Neutrophil (primary cell): ENCODE measurements around the gene HK2.
A peak's percentile ranks its signal among the peaks of the same experiment; 100 is the strongest.

Experiments used
- H3K27ac ChIP-seq: fragments of 200-600 bp; sonication (generic); 2 replicates; pipeline ENCODE4 v1.5.1; 2016; ENCODE audit warnings: mild to moderate bottlenecking, moderate library complexity
- H3K27me3 ChIP-seq: fragments of 200-600 bp; sonication (generic); 2 replicates; pipeline ENCODE4 v1.6.0; 2016; ENCODE audit warnings: mild to moderate bottlenecking
- H3K36me3 ChIP-seq: fragments of 200-600 bp; sonication (generic); 2 replicates; pipeline ENCODE4 v1.5.1; 2017
- H3K4me1 ChIP-seq, 2 experiments: fragments of 200-600 bp in 1 of 2; sonication (generic) in 1 of 2; 1 replicate in 1 of 2; 2 replicates in 1 of 2; pipeline versions ENCODE4 v1.5.1 to v1.6.1; 2013 to 2016; ENCODE audit warnings: low read depth in 1 of 2, low read length in 1 of 2, mild to moderate bottlenecking in 1 of 2, moderate library complexity in 1 of 2; ENCODE audit not compliant: control insufficient read depth in 1 of 2, insufficient read depth in 1 of 2
- H3K4me3 ChIP-seq, 2 experiments: fragments of 200-600 bp in 1 of 2; sonication (generic) in 1 of 2; 1 replicate in 1 of 2; 2 replicates in 1 of 2; pipeline ENCODE4 v1.5.1; 2013 to 2016; ENCODE audit warnings: low read depth in 1 of 2, low read length in 1 of 2, mild to moderate bottlenecking in 1 of 2, moderate library complexity in 1 of 2
- H3K9me3 ChIP-seq: fragments of 200-600 bp; sonication (generic); 2 replicates; pipeline ENCODE4 v1.5.1; 2016
- TF ChIP-seq, protein P1 (sequence below): fragments of 200-600 bp; sonication (generic); IDR thresholded peaks from 2 replicates; pipeline ENCODE4 v1.5.1; 2016; ENCODE audit warnings: antibody characterized with exemption

HK2 gene

DNA sequence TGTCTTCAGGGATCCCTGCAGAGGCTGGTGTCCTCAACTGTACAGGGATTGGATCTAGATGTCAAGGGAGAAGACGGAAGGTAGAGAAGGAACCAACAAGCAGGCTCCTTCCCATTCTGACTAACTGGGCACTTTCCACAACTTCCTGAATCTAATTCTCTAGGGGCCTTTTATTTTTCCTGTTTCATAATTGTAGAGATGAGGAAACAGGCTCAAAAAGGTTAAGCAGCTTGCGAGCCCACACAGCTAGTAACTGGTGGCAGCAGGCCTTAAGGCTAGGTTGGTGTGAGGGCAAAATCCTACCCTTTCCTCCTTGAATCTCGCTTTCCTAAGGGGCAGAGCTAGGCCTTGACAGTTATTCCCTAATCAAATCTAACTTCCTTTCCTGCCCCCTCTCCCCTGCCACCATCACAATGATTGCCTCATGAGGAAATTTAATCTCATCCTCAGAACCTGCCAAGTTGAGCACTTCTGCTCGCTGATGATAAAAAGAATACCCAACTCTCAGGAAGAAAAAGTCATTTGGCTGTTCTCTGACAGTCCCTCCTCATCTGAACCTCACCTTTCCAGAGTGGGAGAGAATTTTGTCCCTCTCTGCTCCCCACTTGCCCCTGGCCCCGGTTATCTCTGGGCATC is 88.8 kb downstream of the HK2 start:
- Histone ChIP-seq H3K4me1 (peaks cover 27 to 32% of the 10 kb centered on the region in 2 experiments), H3K27me3 (no peaks in the 10 kb centered on the region), H3K27ac (peak overlapping the region; percentile 85), H3K36me3 (no peaks in the 10 kb centered on the region), H3K4me3 (peak overlapping the region; percentile 13 to 35), H3K9me3 (no peaks in the 10 kb centered on the region)
- TF ChIP-seq, protein P1, sequence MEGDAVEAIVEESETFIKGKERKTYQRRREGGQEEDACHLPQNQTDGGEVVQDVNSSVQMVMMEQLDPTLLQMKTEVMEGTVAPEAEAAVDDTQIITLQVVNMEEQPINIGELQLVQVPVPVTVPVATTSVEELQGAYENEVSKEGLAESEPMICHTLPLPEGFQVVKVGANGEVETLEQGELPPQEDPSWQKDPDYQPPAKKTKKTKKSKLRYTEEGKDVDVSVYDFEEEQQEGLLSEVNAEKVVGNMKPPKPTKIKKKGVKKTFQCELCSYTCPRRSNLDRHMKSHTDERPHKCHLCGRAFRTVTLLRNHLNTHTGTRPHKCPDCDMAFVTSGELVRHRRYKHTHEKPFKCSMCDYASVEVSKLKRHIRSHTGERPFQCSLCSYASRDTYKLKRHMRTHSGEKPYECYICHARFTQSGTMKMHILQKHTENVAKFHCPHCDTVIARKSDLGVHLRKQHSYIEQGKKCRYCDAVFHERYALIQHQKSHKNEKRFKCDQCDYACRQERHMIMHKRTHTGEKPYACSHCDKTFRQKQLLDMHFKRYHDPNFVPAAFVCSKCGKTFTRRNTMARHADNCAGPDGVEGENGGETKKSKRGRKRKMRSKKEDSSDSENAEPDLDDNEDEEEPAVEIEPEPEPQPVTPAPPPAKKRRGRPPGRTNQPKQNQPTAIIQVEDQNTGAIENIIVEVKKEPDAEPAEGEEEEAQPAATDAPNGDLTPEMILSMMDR = no peak

DNA sequence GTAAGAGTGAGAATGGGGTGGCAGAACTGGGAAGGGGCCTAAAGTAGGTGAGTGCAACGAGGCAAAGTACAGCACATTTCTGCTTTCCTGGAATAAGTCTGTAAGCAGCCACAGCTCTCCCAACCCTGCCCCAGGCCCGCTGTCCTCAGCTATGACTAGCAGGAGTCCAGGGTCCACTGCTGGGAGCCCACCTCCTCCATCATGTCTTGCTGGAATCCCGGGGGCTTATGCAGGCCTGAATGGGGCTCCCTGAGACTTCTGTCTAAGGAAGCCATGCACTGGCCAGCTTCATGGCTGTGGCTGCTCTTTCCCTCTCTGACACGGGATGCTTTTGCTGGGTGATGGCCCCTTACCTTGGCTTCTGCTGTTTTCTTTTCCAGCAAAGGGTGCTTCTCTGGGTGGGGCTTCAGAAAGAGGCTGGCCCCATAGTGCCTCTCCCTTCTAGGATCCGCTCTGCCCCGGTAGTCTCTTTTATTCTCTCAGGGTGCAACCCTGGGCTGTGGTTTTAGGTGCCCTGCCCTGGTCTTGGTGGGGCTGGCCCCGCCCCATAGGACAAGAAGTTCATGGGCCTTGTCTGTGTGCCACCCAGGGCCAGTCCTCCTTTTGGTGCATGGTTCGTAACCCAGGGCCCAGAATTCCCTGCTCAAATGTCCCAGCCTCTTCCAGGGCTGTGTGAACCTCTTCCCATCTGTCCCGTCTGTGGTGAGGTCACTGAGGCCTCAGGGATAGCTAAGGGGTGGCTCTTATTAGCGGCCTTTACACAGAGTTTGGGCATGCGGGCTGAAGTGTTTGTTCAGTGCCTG is 90.7 kb downstream of the HK2 start:
- TF ChIP-seq, protein P1 = no peak
- peaks cover 27 to 30% of the 10 kb centered on the region in 2 experiments for H3K4me1 ChIP-seq

DNA sequence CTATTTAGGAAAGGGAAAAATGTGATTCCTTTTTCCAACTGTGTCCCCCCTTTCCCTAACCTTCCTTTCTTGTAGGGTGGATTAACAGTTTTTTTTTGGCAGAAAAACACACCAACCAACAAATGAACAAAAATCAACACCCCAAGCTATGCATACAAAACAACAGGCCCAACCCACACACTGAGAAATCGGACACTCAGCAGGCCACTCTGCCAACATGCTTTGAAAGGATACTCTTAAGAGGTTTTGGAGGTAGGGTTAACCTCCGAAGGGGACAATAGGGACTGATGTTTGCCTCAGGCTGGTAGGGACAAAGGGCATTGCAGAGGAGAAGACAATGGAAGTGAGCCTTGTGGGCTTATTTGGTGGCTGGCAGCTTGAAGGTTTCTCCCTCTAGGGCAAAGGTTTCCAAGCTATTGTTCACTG is 91.4 kb downstream of the HK2 start:
- H3K9me3 ChIP-seq = no peaks in the 10 kb centered on the region
- peaks cover 23 to 25% of the 10 kb centered on the region in 2 experiments for H3K4me1 ChIP-seq
- no peak overlapping the region for H3K4me3 ChIP-seq
- H3K36me3 ChIP-seq = no peaks in the 10 kb centered on the region
- no peak overlapping the region for H3K27ac ChIP-seq
- TF ChIP-seq, protein P1 = no peak
- H3K27me3 ChIP-seq = no peaks in the 10 kb centered on the region

More for the DNA sequence above, 90.7 kb downstream of the HK2 start:
- H3K9me3 ChIP-seq = no peaks in the 10 kb centered on the region
- H3K27ac ChIP-seq = peak overlapping the region; percentile 85
- no peaks in the 10 kb centered on the region for H3K36me3 ChIP-seq
- H3K27me3 ChIP-seq = no peaks in the 10 kb centered on the region
- H3K4me3 ChIP-seq = no peak overlapping the region

DNA sequence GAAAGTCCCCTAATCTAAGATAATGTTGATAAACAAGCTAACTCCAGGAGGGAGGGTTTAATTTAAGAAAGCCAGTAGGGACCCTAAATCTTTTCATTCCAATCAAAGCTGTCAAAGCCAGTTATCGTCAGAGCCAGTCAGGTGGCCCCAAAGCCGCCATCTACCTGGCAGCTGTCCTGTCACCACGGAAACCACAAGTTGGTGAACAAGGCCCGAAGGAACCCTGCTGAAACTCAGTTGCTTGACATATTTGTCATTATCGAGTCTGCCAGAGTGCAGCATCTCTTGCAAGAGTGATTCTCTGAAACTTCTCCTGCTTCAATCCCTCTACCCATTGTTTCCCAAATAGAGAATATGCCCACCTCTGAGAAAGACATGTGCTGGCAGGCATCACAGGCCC is 93.7 kb downstream of the HK2 start:
- Histone ChIP-seq H3K27ac (no peak overlapping the region), H3K27me3 (no peaks in the 10 kb centered on the region), H3K9me3 (no peaks in the 10 kb centered on the region), H3K4me1 (peaks cover 14 to 15% of the 10 kb centered on the region in 2 experiments), H3K4me3 (no peak overlapping the region), H3K36me3 (no peaks in the 10 kb centered on the region)
- TF ChIP-seq, protein P1 = no peak

DNA sequence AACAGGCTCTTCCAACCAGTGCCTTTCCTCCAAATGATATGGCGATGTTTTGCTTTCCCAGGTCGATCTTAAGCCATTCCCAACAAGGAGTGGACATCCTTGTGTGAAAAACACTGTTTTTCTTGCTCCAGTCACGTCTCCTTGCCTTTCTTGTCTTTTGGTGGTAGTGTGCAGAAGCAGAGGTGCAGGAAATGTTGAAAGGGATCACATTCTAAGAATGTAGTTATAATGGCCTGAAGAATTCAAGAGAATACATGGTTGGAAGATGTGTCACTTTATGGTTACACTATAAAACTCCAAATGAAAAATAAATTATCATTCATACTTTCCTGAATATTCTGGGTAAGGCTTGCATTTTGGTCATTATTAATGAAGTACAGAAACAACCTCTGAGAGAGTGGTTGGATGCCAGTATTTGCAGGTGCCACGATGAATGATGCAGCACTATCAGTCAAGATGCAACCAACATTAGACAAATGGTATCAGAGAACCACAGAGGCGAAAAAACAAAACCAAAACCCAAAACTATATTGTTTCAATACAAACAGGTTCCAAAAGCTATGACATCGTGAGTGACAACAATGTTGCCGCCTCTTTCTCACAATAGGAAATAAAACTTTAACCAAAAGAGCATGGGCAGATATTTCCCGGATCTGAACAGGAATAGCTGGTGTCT is 97.0 kb downstream of the HK2 start:
- H3K4me1 ChIP-seq = no peaks in the 10 kb centered on the region
- H3K27me3 ChIP-seq = no peaks in the 10 kb centered on the region
- no peaks in the 10 kb centered on the region for H3K36me3 ChIP-seq
- no peak overlapping the region for H3K4me3 ChIP-seq
- H3K27ac ChIP-seq = no peak overlapping the region
- TF ChIP-seq, protein P1 = no peak
- no peaks in the 10 kb centered on the region for H3K9me3 ChIP-seq
